Right atrium auricular region (tissue), 2 donors: Measurements from ENCODE around the gene RARG. TPM values are rescaled to one million over a fixed set of nuclear protein-coding genes. Genes with fewer than 3 reads are reported as not detected.
"Not testable (repeated sequence)": the region's sequence is repeated elsewhere in the genome, so short reads cannot be mapped to it uniquely, and the experiment has no call there.

Experiments used
- DNase-seq: peaks from one replicate; pipeline ENCODE4 v3.0.0-alpha.2; 2019; ENCODE audit warnings: low spot score
- H3K27ac ChIP-seq, 2 donors: fragments of 200-600 bp; sonication (generic); 1 replicate in 1 of 2; 2 replicates in 1 of 2; pipeline ENCODE4 v1.5.1; 2016 to 2019
- H3K27me3 ChIP-seq, 2 donors: fragments of 200-600 bp; sonication (generic); one replicate each; pipeline versions ENCODE4 v1.5.1 to v1.6.0; 2017 to 2019
- H3K36me3 ChIP-seq: fragments of 200-600 bp; sonication (generic); one replicate; pipeline ENCODE4 v1.5.1; 2016
- H3K4me1 ChIP-seq, 2 donors: fragments of 200-600 bp; sonication (generic); one replicate each; pipeline versions ENCODE4 v1.5.1 to v1.6.0; 2017 to 2019
- H3K4me3 ChIP-seq, 2 donors: fragments of 200-600 bp; sonication (generic); 1 replicate in 1 of 2; 2 replicates in 1 of 2; pipeline ENCODE4 v1.5.1; 2017 to 2019; ENCODE audit warnings: mild to moderate bottlenecking in 1 of 2, moderate library complexity in 1 of 2
- H3K9me3 ChIP-seq, 2 donors: fragments of 200-600 bp; sonication (generic); one replicate each; pipeline ENCODE4 v1.5.1; 2019
- total RNA-seq, 2 donors: library from RNA; depleted of rRNA; stranded (reverse); fragments of >200 nt; gene quantifications; one replicate each; pipeline ENCODE4 v1.1.0, GENCODE V29; 2016
- TF ChIP-seq, protein P1 (sequence below), 2 donors: fragments of 200-600 bp; sonication (generic); IDR thresholded peaks; one replicate each; pipeline ENCODE4 v1.5.1; 2019; ENCODE audit warnings: antibody characterized with exemption in 2 of 2

The RARG gene
- total RNA-seq, 2 donors from 2014 or later = 14.8 to 15.0 TPM

DNA sequence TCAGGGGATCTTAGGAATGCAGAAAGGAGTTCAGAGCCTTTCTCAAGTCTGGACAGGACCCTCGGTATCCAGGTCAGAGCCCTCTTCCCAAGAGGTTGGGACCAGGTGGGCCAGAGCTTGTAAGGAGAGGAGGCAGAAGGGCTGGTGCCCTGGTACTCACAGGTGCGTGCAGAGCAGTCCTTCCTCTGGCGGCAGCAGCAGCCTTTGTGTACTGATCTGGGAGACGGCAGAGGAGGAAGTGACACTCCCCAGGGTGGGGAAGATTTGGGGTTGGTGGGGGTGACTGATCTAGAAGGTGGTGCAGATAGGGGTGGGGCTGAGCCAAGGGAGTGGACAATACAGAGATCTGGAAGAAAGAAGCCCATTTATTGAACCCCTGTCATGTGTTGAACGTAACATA is 25.0 kb downstream of the RARG start, which contains the start of gene ITGB7:
TSS of gene ITGB7 (minus strand) at position 210 of the 400 bp plus-strand sequence. CDS start 6,808 bp downstream, outside the sequence.
- no peak for DNase-seq
- Histone ChIP-seq H3K36me3 (peaks cover 16% of the 10 kb centered on the region), H3K27ac (no peak within 1 kb of the TSS), H3K27me3 (no peaks in the 10 kb centered on the region), H3K4me3 (no peak within 1 kb of the TSS), H3K4me1 (peaks cover 0 to 6% of the 10 kb centered on the region in 2 donors), H3K9me3 (no peaks in the 10 kb centered on the region)
- TF ChIP-seq, protein P1, sequence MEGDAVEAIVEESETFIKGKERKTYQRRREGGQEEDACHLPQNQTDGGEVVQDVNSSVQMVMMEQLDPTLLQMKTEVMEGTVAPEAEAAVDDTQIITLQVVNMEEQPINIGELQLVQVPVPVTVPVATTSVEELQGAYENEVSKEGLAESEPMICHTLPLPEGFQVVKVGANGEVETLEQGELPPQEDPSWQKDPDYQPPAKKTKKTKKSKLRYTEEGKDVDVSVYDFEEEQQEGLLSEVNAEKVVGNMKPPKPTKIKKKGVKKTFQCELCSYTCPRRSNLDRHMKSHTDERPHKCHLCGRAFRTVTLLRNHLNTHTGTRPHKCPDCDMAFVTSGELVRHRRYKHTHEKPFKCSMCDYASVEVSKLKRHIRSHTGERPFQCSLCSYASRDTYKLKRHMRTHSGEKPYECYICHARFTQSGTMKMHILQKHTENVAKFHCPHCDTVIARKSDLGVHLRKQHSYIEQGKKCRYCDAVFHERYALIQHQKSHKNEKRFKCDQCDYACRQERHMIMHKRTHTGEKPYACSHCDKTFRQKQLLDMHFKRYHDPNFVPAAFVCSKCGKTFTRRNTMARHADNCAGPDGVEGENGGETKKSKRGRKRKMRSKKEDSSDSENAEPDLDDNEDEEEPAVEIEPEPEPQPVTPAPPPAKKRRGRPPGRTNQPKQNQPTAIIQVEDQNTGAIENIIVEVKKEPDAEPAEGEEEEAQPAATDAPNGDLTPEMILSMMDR (IDR thresholded peaks at IDR 0.05) = no peak

DNA sequence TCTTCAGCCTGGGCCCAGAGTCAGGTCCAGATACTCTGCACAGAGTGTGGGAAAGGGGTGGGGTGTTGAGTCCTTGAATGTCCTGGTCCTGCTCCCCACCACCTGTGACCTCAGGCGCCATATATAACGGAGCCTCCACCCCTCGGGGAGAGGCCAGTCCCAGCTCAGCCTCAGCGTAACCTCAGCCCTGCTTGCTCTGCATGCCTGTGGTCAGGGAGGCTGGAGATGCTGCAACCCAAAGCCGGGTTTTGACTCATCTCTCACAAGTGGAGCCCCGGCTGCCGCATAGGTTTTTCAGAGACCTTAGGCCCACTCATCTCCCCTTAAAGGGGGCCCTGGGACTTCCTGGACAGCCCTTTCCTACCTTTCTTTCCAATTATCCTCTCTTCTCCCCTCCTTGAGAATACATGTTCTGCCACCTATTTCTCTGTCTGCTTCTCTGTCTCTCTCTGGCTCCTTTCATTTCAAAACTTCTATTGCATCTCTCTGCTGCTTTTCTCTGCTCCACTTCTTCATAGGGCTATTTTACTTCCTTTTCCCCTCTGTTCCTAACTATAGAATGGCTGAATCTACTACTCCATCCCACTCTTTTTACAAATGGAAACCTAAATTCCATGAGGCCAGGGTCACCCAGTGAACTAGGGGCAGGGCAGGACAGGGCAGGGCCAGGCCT is 26.1 kb downstream of the RARG start:
- DNase-seq = no peak
- Histone ChIP-seq H3K27ac (no peak overlapping the region), H3K36me3 (peaks cover 5% of the 10 kb centered on the region), H3K9me3 (no peaks in the 10 kb centered on the region), H3K27me3 (no peaks in the 10 kb centered on the region), H3K4me1 (peaks cover 0 to 6% of the 10 kb centered on the region in 2 donors), H3K4me3 (no peak overlapping the region)
- TF ChIP-seq, protein P1 (IDR thresholded peaks at IDR 0.05) = no peak

DNA sequence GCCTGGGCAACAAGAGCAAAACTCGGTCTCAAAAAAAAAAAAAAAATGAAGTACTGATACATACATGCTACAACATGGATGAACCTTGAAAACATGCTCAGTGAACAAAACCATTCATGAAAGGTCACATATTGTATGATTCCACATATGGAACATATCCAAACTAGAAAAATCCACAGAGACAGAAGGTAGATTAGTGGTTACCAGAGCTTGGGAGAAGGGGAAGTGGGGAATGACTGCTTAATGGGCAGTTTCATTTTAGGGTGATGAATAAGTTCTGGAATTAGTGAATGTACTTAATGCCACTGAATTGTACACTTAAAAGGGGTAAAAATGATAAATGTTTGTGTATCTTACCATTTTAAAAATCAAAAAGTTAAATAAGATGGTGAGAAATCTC is 27.7 kb downstream of the RARG start:
- no peak overlapping the region for H3K4me3 ChIP-seq
- H3K27me3 ChIP-seq = no peaks in the 10 kb centered on the region

DNA sequence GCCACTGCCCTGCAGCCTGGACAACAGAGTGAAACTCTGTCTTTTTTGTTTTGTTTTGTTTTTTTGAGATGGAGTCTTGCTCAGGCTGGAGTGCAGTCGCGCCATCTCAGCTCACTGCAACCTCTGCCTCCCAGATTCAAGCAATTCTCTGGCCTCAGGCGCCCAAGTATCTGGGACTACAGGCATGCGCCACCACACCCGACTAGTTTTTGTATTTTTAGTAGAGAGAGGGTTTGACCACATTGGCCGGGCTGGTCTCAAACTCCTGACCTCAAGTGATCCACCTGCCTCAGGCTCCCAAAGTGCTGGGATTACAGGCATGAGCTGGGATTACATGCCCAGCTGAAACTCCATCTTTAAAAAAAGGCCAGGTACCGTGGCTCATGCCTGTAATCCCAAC is 29.7 kb downstream of the RARG start:
- H3K4me1 ChIP-seq = peaks cover 0 to 10% of the 10 kb centered on the region in 2 donors
- H3K27ac ChIP-seq, H3K4me3 ChIP-seq, DNase-seq, H3K27me3 ChIP-seq, H3K9me3 ChIP-seq, H3K36me3 ChIP-seq: not testable (repeated sequence)

More for the DNA sequence above, 27.7 kb downstream of the RARG start:
- Histone ChIP-seq H3K4me1 (peaks cover 0 to 6% of the 10 kb centered on the region in 2 donors), H3K9me3 (no peaks in the 10 kb centered on the region), H3K36me3 (no peaks in the 10 kb centered on the region), H3K27ac (no peak overlapping the region)
- TF ChIP-seq, protein P1 (IDR thresholded peaks at IDR 0.05) = no peak
- no peak for DNase-seq

DNA sequence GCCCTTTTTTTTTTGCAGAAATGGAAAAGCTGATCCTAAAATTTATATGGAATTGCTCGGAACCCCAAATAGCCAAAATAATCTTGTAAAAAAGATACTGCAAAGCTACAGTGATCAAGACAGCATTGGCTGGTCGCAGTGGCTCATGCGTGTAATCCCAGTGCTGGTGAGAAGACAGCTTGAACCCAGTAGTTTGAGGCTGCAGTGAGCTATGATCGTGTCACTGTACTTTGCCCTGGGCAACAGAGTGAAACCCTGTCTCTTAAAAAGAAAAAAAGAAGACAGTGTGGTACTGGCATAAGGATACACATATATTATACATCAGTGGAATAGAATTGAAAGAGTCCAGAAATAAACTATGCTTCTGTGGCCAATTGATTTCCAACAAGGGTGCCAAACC is 30.4 kb downstream of the RARG start:
- Histone ChIP-seq H3K27ac (no peak overlapping the region), H3K36me3 (no peaks in the 10 kb centered on the region), H3K4me1 (peaks cover 0 to 11% of the 10 kb centered on the region in 2 donors), H3K4me3 (no peak overlapping the region), H3K27me3 (no peaks in the 10 kb centered on the region), H3K9me3 (no peaks in the 10 kb centered on the region)
- TF ChIP-seq, protein P1 (IDR thresholded peaks at IDR 0.05) = no peak
- DNase-seq = no peak

DNA sequence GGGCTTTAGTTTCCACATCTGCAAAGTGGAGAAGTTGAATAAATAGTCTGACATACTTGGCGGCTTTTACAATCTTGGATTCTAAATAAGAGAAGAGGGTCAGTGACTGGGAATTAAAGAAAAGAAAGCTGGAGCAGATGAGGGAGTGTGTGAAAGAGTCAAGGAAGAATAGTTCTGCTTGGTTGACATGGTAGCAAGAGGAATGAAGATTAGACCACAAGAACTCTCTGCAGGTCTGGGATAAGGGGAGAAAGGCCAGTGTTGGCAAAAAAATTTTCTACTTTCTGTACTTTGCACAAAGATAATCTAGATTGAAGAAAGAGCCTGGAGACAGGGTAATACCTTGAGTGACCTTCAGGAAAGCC is 30.9 kb downstream of the RARG start:
- Histone ChIP-seq H3K4me3 (no peak overlapping the region), H3K27ac (no peak overlapping the region), H3K36me3 (no peaks in the 10 kb centered on the region), H3K27me3 (no peaks in the 10 kb centered on the region), H3K9me3 (no peaks in the 10 kb centered on the region), H3K4me1 (peaks cover 0 to 11% of the 10 kb centered on the region in 2 donors)
- TF ChIP-seq, protein P1 (IDR thresholded peaks at IDR 0.05) = no peak
- DNase-seq = no peak
